Activated naive CD4-positive, alpha-beta T cell treated with anti-CD3 and anti-CD28 coated beads for 36 hours (primary cell): Measurements from ENCODE around the gene OS9. TPM values are rescaled to one million over a fixed set of nuclear protein-coding genes. Genes with fewer than 3 reads are reported as not detected.
A peak's percentile ranks its signal among the peaks of the same experiment; 100 is the strongest.

Source experiments
- CTCF ChIA-PET: fragments of 350-600 bp; sonication (Branson Sonifier 250); formaldehyde crosslinking; loops from one replicate; lab custom pipeline; 2021; ENCODE audit warnings: antibody characterized with exemption; lab: Charles Lee
- DNase-seq: peaks from one replicate; pipeline ENCODE4 v3.0.0-alpha.2; 2020
- H3K27ac Mint-ChIP-seq: one replicate; pipeline ENCODE4 v1.8.0; 2021; ENCODE audit warnings: mild to moderate bottlenecking, mixed read lengths
- H3K27me3 Mint-ChIP-seq: one replicate; pipeline ENCODE4 v1.8.0; 2021; ENCODE audit warnings: low read depth, mixed read lengths
- H3K36me3 Mint-ChIP-seq: one replicate; pipeline ENCODE4 v1.8.0; 2021; ENCODE audit warnings: low read depth, mixed read lengths
- H3K4me1 Mint-ChIP-seq: one replicate; pipeline ENCODE4 v1.8.0; 2021; ENCODE audit warnings: low read depth, mixed read lengths
- H3K4me3 Mint-ChIP-seq: one replicate; pipeline ENCODE4 v1.8.0; 2021; ENCODE audit warnings: mild to moderate bottlenecking, moderate library complexity, mixed read lengths
- H3K9me3 Mint-ChIP-seq: one replicate; pipeline ENCODE4 v1.8.0; 2021; ENCODE audit warnings: mixed read lengths
- intact Hi-C: fragments of 100-400 bp; cut with micrococcal nuclease; formaldehyde crosslinking; loops from one replicate; pipeline ENCODE4 v1.15.1; 2023
- total RNA-seq, 2 experiments: library from RNA; stranded (reverse); gene quantifications; one replicate each; pipeline ENCODE4 v1.2.3, GENCODE V29; 2021

OS9 gene
- total RNA-seq, 2 experiments from 2014 or later = 60.7 to 60.9 TPM

DNA sequence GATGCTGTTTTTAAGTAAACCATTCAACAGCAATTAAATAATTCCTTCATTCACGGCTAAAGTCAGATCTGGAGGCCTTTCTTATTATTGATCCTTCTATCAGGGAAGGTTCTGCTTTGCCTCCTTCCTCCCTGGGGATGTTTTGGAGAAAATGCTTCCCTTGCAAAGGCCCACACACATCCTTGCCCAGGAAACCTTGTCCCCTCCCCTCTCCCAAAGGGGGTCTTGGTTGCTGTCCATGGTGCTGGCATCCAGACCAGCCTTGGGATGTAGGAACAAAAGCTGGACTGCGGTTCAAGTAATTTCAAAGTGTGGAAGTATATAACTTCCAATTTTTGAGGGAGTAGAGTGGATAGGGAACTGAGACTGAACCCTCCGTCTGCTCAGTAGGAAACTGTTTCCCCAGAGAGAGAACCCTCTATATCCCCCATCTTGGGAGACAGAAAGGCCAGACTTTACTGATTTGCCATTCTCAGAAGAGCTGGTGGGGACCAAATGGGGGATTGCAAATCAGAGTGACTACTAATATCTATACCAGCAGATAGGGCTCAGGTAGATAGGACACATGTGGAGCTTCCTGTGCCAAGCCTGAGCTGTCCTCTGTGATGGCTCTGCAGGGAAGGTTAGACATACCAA, 66.5 kb downstream of the OS9 start:
- H3K4me1 Mint-ChIP-seq = peaks cover 40% of the 10 kb centered on the region
- no peaks in the 10 kb centered on the region for H3K27me3 Mint-ChIP-seq
- H3K36me3 Mint-ChIP-seq = peaks cover 19% of the 10 kb centered on the region
- no peak for DNase-seq
- CTCF ChIA-PET = interaction anchor here (0.5 to 2.3 kb wide), 11 partner anchors 10 to 145 kb away, joined by 3 to 17 read pairs (median 6); partner anchors contain the start of genes EEF1AKMT3, METTL1 and TSFM
- H3K27ac Mint-ChIP-seq = no peak overlapping the region
- no peak overlapping the region for H3K4me3 Mint-ChIP-seq
- H3K9me3 Mint-ChIP-seq = no peaks in the 10 kb centered on the region
- intact Hi-C loops = no loop called here

DNA sequence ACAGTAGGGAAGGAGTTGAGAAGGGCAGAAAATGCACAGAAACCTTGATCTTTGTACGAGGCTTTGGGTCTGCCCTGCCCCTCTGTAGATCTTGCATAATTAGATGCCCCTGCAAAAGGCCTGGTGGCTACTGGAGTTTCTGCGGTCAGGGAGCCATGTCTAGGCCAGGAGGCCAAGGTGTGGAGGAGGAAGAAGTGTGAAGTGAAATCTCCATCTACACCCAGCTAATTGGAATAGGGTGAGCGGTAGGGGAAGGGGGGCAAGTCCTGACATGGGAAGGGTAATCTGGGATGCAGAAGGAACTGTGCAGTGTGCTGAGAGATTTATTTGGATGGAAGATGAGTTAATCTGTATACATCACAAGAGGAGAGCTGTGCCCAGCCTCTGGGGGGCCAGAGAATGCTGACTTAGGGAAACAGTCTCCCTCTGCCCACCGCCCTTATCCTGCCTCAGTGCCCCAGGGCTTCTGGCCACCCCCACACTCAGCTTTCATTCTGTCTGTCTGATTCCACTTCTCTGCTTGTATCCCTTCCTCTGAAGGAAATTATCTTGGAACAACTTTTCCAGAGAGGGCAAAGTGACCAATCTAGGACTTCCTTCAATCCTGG, 67.6 kb downstream of the OS9 start:
- Mint-ChIP-seq H3K9me3 (no peaks in the 10 kb centered on the region), H3K27me3 (peaks cover 4% of the 10 kb centered on the region), H3K27ac (no peak overlapping the region), H3K36me3 (peaks cover 19% of the 10 kb centered on the region), H3K4me3 (no peak overlapping the region), H3K4me1 (peaks cover 41% of the 10 kb centered on the region)
- CTCF ChIA-PET = interaction anchor here (0.5 to 1.5 kb wide), 4 partner anchors 11 to 148 kb away, joined by 3 to 8 read pairs (median 4); partner anchors contain the start of gene TSFM
- intact Hi-C loops = no loop called here
- no peak for DNase-seq

DNA sequence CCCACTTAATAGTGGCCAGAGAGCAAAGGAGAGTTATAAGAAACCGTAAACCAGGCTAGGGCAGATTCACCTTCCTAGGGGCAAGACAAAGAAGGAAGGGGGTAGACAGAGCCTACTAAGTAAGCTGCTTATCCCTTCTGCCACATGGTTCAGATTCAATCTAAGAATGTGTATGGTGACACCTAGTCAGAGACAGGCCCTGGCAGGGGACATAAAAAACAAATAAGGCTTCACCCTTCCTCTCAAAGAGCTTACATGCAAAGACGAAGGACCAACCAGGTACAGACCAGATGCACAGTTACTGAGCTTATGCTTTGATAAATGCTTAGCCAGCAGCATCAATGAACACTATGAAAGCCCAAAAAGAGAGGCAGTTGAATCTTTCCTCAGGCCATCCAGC, 68.5 kb downstream of the OS9 start:
- Mint-ChIP-seq H3K36me3 (peaks cover 13% of the 10 kb centered on the region), H3K27ac (no peak overlapping the region), H3K4me1 (peaks cover 42% of the 10 kb centered on the region), H3K27me3 (peaks cover 6% of the 10 kb centered on the region), H3K9me3 (no peaks in the 10 kb centered on the region), H3K4me3 (no peak overlapping the region)
- DNase-seq = no peak
- CTCF ChIA-PET = interaction anchor here (1.0 kb wide), 1 partner anchor 147 kb away, joined by 8 read pairs; no protein-coding TSS in a partner anchor
- intact Hi-C loops = no loop called here

DNA sequence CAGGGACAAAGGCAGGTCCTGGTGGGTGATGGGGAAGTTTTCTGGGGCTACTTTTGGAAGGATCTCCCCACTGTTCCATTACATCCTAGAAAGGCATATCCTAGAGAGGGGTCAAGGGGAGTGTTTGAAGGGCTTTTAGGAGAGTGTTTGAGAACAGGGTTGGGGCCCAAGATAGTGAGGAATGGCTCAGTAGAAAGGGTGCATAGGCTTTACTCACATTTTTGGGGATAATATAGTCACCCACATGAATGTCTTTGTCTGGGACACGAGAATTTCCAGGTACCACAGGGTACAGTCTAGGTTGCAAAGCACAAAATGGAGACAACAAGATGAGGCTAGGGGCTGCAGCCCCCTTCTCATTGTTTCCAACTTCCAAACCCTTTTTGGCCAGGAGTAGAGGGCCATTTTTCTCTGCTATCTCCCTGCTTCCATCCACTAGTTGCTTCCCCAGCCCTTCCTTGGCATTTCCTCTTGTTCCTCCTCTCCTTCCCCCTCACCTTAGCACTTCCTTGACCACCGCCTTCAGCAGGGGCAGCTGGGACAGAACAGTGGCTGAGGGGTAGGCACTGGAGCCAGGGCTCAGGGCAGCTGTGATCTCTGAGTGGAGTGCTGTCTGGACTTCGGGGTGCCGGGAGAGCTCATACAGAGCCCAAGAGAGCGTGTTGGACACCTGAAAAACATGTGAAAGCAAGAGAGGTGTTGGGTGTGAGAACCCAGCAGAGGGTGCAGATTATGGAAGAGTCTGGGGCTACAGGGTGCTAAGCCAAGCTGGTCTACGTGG, 70.1 kb downstream of the OS9 start:
- H3K36me3 Mint-ChIP-seq = peaks cover 18% of the 10 kb centered on the region
- H3K4me3 Mint-ChIP-seq = peak overlapping the region; percentile 88
- no peaks in the 10 kb centered on the region for H3K9me3 Mint-ChIP-seq
- H3K27me3 Mint-ChIP-seq = peaks cover 6% of the 10 kb centered on the region
- no peak for DNase-seq
- no peak overlapping the region for H3K27ac Mint-ChIP-seq
- intact Hi-C loops = loop anchor here (2.0 kb wide), 1 partner anchor 19 kb away; the partner anchor contains the start of gene TSFM
- H3K4me1 Mint-ChIP-seq = peaks cover 37% of the 10 kb centered on the region
- CTCF ChIA-PET = interaction anchor here (0.6 to 5.3 kb wide), 7 partner anchors 8 to 178 kb away, joined by 3 to 42 read pairs (median 5); partner anchors contain the start of gene MARCHF9

DNA sequence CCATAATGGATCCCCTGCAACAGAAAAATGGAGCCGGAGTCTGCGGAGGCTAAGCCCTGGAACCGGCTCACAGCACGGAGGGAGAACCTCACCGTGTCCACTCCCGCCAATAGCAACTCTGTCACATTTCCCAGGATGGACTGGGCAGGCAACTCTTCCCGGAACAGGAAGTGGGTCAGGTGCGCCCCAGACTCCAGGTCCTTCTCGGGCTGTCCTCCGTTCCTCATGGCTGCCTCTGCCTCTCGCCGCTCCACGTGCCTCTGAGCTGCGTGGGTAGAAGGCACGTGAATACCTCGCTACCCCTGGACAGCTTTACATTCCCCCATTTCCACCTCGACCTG, 70.7 kb downstream of the OS9 start:
- peak; percentile 32 for DNase-seq
- H3K27me3 Mint-ChIP-seq = peaks cover 6% of the 10 kb centered on the region
- peaks cover 24% of the 10 kb centered on the region for H3K36me3 Mint-ChIP-seq
- intact Hi-C loops = loop anchor here (1.0 to 2.0 kb wide), 2 partner anchors 8 to 18 kb away; partner anchors contain the start of gene TSFM
- H3K4me1 Mint-ChIP-seq = peaks cover 33% of the 10 kb centered on the region
- no peaks in the 10 kb centered on the region for H3K9me3 Mint-ChIP-seq
- peak overlapping the region; percentile 88 for H3K4me3 Mint-ChIP-seq
- CTCF ChIA-PET = interaction anchor here (0.6 to 5.3 kb wide), 9 partner anchors 9 to 178 kb away, joined by 3 to 42 read pairs (median 3); partner anchors contain the start of gene MARCHF9
- peak overlapping the region; percentile 57 for H3K27ac Mint-ChIP-seq

DNA sequence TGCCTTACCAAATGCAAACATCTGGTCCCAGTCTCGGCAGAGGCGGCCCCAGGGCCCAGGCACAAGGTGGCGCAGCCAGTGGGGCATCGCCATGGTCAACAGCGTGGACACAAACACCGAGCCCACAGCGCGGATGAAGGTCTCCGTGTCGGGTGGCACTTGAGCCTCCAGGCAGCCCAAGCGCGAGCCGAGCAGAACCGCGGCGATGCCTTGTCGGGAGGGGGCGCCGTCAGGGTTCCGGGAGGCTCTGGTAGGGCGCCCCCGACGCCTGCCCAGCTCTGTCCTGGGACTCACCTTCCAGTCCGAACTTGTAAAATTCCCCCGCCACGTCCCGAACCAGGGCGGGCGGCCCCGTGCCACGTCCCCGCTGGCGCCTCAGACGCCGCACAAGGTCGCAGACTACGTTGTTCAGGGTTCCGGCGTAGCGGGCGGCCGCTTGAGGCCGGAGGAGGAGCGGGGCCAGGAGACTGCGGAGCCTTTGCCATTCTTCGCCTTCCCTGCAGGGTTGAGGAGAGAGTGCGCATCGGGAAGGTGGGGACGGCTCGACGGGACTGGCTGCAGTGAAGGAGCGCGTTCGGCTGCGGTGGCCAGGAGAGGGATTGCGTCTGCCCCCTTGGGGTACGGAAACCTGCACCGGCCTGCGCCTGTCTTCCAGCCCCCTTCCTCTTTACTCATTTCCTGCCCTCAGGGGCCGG, 71.2 kb downstream of the OS9 start:
- H3K4me1 Mint-ChIP-seq = peaks cover 30% of the 10 kb centered on the region
- intact Hi-C loops = loop anchor here (1.0 to 2.0 kb wide), 2 partner anchors 9 to 18 kb away; partner anchors contain the start of gene TSFM
- peaks cover 26% of the 10 kb centered on the region for H3K36me3 Mint-ChIP-seq
- CTCF ChIA-PET = interaction anchor here (0.6 to 5.3 kb wide), 10 partner anchors 9 to 177 kb away, joined by 3 to 42 read pairs (median 3); partner anchors contain the start of gene MARCHF9
- H3K9me3 Mint-ChIP-seq = no peaks in the 10 kb centered on the region
- H3K27ac Mint-ChIP-seq = peak overlapping the region; percentile 63
- peaks cover 6% of the 10 kb centered on the region for H3K27me3 Mint-ChIP-seq
- H3K4me3 Mint-ChIP-seq = peak overlapping the region; percentile 88
- peak; percentile 80 for DNase-seq

DNA sequence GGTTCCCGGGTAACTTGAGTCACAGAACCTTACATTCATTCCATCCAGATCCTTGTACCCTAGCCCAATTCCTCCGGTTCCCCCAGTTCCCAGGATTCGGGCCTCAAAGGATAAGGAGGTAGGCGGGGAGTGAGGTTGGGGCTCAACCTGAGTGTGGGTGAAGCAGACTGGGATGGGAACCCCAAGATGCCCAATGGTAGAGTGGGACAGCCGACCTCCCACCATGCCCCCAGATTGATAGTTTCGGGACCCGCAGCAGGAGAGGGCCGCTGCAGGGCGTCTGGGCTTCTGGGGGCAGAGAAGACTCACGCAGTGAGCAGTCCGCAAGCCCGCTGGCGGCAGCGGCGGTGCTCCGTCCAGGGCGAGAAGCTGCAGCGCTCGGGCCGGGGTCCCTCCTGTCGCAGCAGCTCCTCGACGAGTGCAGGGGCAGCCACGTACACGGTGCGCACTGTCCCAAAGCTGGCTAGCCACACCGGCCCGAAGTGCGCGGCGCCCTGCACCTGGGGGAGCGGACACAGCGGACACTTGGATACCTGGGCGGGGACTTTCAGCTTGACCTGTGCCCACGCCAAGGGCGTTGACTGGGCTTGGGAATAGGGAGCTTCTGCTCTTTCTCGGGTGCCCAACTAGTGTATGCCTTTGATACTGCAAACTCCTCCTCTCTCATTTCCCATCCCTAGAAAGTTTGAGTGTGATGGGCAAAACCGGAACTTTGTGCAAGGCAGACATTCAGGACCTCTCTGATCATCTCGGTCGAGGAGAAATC, 71.9 kb downstream of the OS9 start:
- intact Hi-C loops = loop anchor here (1.0 to 2.0 kb wide), 2 partner anchors 10 to 17 kb away; partner anchors contain the start of gene TSFM
- peaks cover 6% of the 10 kb centered on the region for H3K27me3 Mint-ChIP-seq
- H3K4me1 Mint-ChIP-seq = peaks cover 33% of the 10 kb centered on the region
- H3K9me3 Mint-ChIP-seq = no peaks in the 10 kb centered on the region
- CTCF ChIA-PET = interaction anchor here (1.1 to 5.3 kb wide), 5 partner anchors 10 to 140 kb away, joined by 3 to 42 read pairs (median 5); partner anchors contain the start of gene MARCHF9
- no peak overlapping the region for H3K27ac Mint-ChIP-seq
- peaks cover 28% of the 10 kb centered on the region for H3K36me3 Mint-ChIP-seq
- peak overlapping the region; percentile 88 for H3K4me3 Mint-ChIP-seq
- DNase-seq = no peak

DNA sequence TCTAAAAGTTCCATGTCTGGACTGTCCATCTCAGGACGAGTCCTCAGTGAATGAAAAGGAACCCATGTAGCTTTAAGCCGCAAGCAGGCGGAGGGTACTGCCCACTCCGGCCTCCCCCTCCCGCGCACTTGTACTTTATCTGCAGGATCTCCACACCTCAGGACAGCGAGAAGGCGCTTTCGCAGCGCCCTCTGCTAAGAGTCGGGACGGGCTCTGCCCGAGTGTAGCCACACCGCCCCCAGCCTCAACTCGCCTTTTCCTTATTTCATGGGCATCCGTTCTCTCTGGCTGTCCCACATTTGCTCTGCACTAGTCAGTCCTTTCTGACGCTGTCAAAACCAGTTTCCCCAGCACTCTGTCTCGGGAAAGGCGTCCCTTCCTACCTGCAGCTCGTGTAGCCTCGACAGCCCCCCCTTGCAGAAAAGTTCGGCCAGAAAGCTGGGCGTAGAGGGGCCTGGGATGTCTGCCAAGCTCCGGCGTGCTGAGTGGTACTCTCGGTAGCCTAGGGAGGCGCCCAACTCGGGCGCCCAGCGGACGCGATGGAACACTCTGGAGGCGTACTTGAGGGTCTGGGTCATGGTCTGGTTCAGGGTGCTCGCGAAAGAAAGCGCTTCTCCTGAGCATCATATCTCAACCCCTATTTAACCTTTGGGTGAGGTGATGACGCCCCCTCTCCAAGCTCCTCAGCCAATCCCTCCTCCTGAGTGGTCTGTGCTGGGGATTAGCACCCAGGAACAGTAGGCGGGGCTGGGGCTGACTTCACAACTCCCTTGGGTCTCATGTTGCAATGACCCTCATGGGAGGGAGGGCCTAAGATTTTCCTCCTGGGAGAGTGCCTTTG, 72.8 kb downstream of the OS9 start, which contains the start of gene CYP27B1:
CYP27B1 (minus strand) TSS at position 615 of the 841 bp plus-strand sequence; CDS start at position 578, 37 bp downstream.
- H3K36me3 Mint-ChIP-seq = peaks cover 31% of the 10 kb centered on the region
- peaks cover 6% of the 10 kb centered on the region for H3K27me3 Mint-ChIP-seq
- intact Hi-C loops = no loop called here
- CTCF ChIA-PET = interaction anchor here (0.5 to 5.3 kb wide), 6 partner anchors 11 to 175 kb away, joined by 3 to 42 read pairs (median 5); partner anchors contain the start of genes ATP23 and MARCHF9
- peaks cover 40% of the 10 kb centered on the region for H3K4me1 Mint-ChIP-seq
- no peak for DNase-seq
- H3K9me3 Mint-ChIP-seq = no peaks in the 10 kb centered on the region
- no peak within 1 kb of the TSS for H3K27ac Mint-ChIP-seq
- H3K4me3 Mint-ChIP-seq = peak within 1 kb of the TSS; percentile 88

DNA sequence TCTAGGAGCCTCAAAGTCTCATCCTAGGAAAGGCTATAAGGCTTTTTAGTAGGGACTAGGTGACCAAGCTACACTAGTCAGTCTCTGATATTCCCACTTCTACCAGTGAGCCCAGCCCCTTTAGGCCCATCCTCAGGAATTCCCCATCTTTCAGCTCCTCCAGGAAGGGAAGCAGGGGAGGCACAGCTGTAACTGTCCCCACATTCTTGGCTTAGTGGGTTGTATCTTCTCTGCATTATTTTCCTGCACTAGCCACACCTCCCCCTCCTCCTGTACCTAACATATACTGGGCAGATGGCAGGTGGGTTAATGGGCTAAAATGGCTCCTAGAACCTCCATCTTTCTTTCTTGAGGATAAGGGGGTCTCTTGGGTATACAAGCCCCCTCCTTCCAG, 73.4 kb downstream of the OS9 start:
- no peaks in the 10 kb centered on the region for H3K9me3 Mint-ChIP-seq

DNA sequence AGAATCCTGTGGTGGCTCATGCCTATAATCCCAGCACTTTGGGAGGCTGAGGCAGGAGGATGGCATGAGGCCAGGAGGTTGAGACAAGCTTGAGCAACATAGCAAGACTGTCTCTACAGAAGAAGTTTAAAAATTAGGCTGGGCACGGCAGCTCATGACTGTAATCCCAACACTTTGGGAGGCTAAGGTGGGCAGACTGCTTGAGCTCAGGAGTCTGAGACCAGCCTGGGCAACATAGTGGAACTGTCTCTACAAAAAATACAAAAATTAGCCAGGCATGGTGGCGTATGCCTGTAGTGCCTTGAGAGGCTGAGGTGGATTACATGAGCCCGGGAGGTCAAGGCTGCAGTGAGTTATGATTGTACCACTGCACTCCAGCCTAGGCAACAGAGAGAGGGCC, 73.9 kb downstream of the OS9 start:
- no peak overlapping the region for H3K27ac Mint-ChIP-seq
- H3K36me3 Mint-ChIP-seq = peaks cover 33% of the 10 kb centered on the region
- intact Hi-C loops = no loop called here
- peaks cover 43% of the 10 kb centered on the region for H3K4me1 Mint-ChIP-seq
- CTCF ChIA-PET = interaction anchor here (1.5 to 5.3 kb wide), 3 partner anchors 9 to 138 kb away, joined by 9 to 42 read pairs (median 9); partner anchors contain the start of gene MARCHF9
- DNase-seq = no peak
- peaks cover 6% of the 10 kb centered on the region for H3K27me3 Mint-ChIP-seq
- H3K9me3 Mint-ChIP-seq = no peaks in the 10 kb centered on the region
- H3K4me3 Mint-ChIP-seq = no peak overlapping the region

More for the DNA sequence above, 73.4 kb downstream of the OS9 start:
- Mint-ChIP-seq H3K4me3 (no peak overlapping the region), H3K36me3 (peaks cover 33% of the 10 kb centered on the region), H3K4me1 (peaks cover 42% of the 10 kb centered on the region), H3K27me3 (peaks cover 6% of the 10 kb centered on the region), H3K27ac (no peak overlapping the region)
- DNase-seq = no peak
- CTCF ChIA-PET = interaction anchor here (1.2 to 5.3 kb wide), 5 partner anchors 8 to 138 kb away, joined by 5 to 42 read pairs (median 9); partner anchors contain the start of gene MARCHF9
- intact Hi-C loops = no loop called here
